Left renal cortex interstitium (tissue), 4 donors: Measurements from ENCODE around the gene PHLPP1. TPM values are rescaled to one million over a fixed set of nuclear protein-coding genes. Genes with fewer than 3 reads are reported as not detected.
"Not testable (repeated sequence)": the region's sequence is repeated elsewhere in the genome, so short reads cannot be mapped to it uniquely, and the experiment has no call there.

ENCODE experiments used
- DNase-seq, 4 donors: peaks; one replicate each; pipeline ENCODE4 v3.0.0-alpha.2; 2013; ENCODE audit warnings: low read depth in 4 of 4, low spot score in 2 of 4, missing footprints in 1 of 4
- polyA plus RNA-seq, 4 donors: library from polyadenylated mRNA; unstranded; fragments of 120-200 nt; gene quantifications; one replicate each; pipeline ENCODE4 v1.2.1, GENCODE V29; 2013; ENCODE audit not compliant: insufficient read length in 4 of 4

Gene PHLPP1
- polyA plus RNA-seq, 4 donors = 15.5 to 19.9 (median 16.6) TPM

- not testable (repeated sequence) for DNase-seq
Observed at GRCh38 chr18:62740650-62741049, 25.3 kb downstream of the PHLPP1 start.

DNA sequence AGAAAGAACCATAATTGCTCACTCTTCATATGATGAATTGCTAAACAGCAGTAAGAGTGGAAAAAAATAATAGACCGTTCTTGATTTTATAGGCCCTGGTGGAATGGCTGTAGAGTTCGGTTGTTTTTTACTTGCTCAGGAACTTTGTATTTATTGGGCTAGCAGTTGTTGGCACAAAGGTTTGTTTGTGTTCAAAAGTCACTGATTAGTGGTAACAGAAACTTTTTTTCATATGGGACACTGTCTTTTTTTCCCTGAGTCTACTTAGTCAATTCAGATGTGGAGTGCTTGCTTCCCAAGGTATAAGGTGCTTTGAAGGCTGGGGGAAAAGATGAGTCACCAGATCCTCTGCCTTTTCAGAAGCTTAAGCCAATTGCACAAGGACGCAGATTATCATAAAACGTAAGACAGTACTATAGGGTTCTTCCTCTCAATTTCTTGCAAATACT lies 25.8 kb downstream of the PHLPP1 start:
- no peak for DNase-seq

DNA sequence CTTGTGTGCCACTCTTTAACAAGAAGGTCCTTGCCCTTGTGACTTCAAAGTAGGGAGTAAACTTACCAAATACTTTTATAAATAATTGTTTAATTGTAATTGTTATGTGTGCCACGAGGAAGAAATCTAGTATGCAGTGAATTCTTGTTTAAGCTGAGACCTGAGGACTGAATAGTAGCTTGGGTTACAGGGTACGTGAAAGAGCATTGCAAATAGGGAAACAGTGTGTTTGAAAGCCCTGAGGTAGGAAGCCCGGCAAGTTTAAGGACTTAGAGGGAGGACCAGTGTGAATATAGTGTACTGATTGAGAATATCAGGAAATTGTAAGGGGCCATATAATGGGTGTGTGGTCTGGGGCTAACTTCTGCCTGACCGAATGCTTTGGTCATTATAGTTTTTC lies 26.2 kb downstream of the PHLPP1 start:
- no peak for DNase-seq

- DNase-seq = no peak
Observed at GRCh38 chr18:62744076-62744968, 29.0 kb downstream of the PHLPP1 start.

- DNase-seq = no peak
Observed at GRCh38 chr18:62745089-62745751, 29.9 kb downstream of the PHLPP1 start.

GRCh38 chr18:62749389-62749788 lies 34.0 kb downstream of the PHLPP1 start:
- DNase-seq = no peak

DNA sequence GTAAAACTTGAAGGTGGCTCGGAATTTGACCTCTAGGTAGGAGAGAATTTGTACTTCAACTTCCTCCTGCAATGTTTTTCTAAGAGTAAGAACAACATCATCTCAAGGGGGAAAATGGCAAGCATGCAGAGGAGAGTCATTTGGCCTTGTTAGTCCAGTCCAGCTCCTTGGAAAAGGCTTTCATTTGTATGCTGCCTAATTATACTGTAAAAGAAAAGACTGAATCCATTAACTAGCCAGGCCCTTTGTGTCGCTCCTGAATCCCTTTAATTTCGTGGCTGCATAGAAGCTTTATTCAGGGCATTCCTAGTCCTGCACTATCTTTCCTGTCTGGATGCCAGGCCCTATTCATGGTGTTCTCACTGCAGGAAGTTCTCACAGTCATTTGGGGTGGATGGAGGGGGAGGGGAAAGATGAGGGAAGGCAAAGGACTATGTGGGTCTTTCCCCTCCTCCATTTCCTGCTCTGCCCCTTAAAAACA lies 36.0 kb downstream of the PHLPP1 start:
- DNase-seq = peak in 2 of 4 donors; percentile 3 to 21

DNA sequence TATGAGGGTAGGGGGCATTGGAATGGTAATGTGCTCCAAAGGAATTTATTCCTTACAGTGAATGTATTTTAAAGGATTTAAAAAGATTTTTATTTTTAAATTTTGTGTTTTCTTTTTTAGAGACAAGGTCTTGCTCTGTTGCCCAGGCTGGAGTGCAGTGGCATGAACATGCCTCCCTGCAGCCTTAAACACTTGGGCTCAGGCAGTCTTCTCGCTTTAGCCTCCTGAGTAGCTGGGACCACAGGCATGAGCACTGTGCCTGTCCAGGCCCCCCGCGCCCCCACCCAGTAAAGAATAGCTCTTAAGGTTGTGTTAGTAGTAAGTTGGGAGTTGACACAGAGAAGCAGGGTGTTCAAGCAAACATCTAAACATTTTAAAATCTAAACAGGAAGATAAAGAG lies 36.6 kb downstream of the PHLPP1 start:
- no peak for DNase-seq

DNA sequence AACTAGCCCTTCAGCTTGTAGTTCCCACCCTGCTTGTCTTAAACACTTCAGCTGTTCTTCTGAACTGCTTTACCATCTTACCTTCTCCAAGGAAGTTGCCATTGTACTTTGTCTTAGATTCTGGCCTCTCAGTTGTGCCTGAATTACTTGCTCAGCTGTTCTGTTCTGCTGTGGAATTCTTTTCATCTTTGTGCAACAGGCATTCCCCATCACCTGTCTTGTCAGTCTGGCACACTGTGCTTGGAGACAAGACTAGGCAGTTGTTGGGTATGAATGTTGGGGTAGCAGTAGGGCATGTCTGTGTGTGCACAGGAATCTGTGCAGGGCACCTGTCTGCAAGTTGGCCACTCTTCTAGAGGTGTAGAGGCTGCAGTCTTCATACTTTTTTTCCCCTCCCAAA lies 38.7 kb downstream of the PHLPP1 start:
- DNase-seq = no peak

DNA sequence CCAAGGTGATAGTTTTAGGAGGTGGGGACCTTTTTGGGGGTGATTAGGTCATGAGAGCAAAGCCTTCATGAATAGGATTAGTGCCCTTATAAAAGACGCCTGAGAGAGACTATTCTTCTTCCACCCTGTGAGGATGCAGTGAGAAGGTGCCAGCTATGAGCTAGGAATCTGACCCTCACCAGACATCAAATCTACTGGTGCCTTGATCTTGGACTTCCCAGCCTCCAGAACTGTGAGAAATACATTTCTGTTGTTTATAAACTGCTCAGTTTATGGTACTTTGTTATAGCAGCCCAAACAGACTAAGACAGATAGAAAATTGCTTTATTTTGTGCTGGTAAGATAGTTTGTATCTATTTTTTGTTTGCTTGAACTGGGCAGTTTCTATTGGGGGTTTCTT lies 40.1 kb downstream of the PHLPP1 start:
- DNase-seq = no peak

DNA sequence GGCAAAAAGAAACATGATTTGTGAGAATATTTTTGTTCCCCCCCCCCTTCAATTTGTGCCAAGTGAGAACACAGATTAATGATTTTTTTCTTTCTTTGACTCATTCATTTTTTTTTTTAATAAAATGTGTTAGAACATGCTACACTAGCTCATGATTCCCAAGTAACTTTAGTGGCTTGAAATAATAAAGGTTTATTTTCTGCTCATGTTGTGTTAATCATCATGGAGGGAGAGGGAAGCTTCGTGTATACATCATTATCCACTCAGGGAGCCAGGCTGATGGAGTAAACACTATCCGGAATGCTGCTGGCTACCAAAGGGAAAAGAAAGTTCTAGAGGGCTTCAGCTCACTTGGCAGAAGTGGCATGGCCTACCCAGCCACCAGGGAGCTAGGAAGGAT lies 40.6 kb downstream of the PHLPP1 start:
- no peak for DNase-seq

DNA sequence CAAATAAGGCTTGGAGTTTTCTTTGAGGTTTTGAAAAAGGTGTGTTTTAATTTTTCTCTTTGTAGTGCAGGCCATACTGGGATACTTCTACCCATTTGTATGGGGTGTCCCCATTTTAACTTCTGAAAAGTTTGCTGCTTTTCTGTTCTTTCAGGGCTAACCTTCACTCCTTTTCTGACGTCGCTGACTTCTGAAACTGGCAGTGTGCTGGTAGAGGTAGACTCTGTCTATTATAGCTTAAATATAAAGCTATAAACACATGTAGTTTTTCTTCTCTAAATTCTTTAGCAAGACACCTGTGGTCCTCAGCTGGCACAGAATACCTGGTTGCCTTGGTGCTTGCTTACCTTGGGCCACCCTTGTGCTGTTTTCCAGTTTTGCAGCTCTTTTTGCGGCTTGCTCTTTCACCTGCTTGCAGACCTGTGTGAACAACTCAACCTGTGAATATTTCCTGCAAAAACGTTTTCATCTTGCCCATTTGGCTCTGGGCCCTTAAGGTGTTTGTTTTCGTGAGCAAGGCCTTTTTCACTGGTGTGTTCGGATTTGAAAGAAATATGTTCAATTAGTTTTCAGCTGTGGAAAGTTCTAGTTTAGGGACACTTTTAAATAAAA lies 42.2 kb downstream of the PHLPP1 start:
- DNase-seq = no peak

DNA sequence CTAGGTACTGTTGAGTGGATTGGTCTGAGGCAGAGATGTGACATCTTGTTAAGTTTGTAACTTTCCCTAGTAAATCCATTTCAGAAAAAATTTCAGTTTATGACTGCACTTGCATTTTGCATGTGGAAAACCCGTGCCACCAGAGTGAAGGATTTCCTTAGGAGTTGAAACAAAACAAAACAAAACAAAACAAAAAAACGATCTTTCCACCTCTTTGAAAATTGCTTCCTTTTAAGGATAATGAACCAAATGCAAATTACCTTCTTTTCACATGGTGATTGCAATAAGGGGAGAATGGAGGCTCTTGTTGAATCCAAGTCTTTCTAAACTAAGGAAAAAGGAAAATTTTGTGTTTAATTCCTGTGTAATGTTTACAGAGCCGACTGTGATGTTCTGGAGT lies 43.2 kb downstream of the PHLPP1 start:
- DNase-seq = no peak

DNA sequence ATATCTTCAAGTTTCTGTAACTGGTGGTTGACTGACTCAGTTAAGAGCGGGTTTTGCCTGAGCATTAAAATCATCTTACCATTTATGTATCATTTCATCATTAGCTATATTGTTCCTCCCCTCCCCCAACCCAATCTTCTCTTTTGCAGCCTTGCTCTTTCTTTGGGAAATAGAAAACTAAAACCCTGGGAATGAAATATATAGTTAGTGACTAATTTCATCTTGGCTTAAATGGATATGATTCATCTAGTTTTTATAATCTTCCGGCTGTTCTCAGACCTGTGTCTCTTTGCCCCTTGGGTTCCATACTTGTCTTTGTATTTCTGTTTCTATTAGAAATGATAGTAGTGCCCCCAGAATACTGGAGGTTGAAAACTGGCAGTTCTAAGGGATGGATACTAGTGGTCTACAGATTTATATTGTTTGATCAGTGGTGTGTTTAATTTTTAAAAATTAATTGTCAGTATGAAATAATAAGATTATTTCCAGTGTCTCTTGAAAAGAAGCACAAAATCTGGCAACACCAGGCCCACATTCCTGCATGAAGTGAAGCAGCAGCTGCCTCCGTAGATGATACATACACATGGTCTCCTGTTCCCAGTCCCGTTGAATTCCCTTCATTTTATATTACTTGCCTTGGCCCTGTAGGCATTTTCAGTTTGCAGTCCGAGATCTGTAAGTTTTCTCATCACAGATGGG lies 44.5 kb downstream of the PHLPP1 start:
- DNase-seq = no peak

- no peak for DNase-seq
Observed at GRCh38 chr18:62760403-62760734, 45.0 kb downstream of the PHLPP1 start.

GRCh38 chr18:62763101-62763521 lies 47.8 kb downstream of the PHLPP1 start:
- DNase-seq = no peak

DNA sequence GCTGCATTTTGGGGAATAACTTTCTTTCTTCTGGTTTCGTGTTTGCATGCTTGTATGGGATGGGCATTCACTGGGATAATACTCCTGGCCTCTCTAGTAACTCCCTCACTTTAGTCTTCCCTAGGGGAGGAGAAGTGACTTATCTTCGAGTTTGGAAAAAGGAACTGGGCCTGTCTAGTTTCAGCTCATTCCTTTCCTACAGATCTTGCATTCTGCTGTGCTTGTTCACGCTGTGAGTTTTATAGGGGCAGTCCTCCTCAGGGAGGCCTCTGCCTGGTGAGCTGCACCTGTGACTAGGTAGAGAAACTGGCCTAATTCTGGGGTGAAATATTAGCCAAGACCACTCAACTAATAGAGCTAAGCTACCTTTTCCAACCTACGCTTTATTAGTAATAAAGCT lies 50.9 kb downstream of the PHLPP1 start:
- DNase-seq = no peak

DNA sequence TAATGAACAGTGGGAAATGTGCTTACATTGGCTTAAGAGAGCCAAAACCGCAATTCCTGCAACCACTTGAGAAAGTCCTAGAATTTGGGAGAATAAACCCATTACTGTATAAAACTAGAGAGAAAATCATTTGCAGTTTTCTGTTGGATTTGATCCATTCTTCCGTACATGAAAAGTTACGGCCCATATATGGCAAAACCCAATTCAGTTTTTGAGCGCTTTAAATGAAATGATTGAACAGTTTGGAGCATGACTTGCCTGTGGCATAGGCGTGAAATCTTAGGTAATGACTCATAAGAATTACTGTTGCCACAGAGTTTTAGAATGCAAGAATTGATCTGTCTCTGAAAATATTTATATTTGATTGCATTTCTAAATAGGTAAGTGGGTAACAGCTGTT lies 52.0 kb downstream of the PHLPP1 start:
- DNase-seq = no peak

DNA sequence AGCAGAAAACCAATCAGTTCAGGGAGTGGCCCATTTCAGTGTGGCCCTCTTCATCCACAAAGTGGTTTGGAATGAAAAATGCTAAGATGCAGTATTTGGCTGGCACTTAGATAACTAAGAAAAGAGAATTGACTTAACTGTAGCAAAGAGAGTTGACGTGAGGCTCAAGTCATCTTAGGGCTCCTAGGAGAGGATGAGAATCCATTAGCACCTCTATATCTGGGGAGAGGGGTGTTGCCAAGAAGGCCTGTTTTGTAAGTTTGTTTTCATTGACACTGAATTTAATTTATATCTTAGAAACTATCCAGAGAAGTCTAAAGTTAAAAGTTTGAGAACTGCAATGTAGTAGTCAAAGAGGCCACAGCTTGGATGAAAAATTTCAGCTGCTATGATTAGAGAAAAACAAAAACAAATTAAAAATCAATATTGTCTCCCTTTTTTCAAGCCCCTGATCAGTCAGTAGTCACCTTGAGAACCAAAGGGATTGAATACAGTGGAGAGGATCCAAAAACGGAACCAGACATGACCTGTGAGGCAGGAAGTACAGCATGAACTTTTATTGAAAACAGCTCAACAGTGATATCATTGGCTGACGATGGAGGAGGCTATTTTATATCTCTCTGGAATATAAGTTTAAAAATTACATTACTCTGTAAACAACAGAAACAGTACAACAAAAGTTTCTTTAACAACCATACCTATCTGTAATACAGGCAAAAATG lies 52.7 kb downstream of the PHLPP1 start:
- no peak for DNase-seq

DNA sequence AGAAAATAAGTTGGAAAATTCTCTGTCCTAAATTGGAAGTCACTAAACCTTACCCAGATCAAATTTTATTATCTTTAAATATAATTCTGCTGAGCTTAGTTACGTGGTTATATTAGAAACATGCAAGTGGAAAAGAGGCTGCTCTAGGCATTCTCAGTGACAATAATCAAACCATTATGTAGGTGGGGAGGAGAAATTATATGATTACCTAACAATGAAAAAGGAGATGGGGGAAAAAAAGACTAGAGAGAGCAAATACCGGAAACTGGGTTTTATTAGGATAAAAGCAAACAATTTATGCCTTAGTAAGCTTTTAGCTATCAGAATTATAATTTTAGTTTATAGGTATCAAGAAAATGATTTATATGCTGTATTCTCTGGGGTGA lies 53.2 kb downstream of the PHLPP1 start:
- DNase-seq = no peak
